Dedifferentiated amniotic fluid mesenchymal stem cell (primary cell): ENCODE results near the gene ZBTB17.
"Not testable (repeated sequence)": the region's sequence is repeated elsewhere in the genome, so short reads cannot be mapped to it uniquely, and the experiment has no call there.

ENCODE experiments used
- DNase-seq: peaks from one replicate; pipeline ENCODE4 v3.0.0-alpha.2; 2016; ENCODE audit errors: extremely low spot score

The ZBTB17 gene

DNA sequence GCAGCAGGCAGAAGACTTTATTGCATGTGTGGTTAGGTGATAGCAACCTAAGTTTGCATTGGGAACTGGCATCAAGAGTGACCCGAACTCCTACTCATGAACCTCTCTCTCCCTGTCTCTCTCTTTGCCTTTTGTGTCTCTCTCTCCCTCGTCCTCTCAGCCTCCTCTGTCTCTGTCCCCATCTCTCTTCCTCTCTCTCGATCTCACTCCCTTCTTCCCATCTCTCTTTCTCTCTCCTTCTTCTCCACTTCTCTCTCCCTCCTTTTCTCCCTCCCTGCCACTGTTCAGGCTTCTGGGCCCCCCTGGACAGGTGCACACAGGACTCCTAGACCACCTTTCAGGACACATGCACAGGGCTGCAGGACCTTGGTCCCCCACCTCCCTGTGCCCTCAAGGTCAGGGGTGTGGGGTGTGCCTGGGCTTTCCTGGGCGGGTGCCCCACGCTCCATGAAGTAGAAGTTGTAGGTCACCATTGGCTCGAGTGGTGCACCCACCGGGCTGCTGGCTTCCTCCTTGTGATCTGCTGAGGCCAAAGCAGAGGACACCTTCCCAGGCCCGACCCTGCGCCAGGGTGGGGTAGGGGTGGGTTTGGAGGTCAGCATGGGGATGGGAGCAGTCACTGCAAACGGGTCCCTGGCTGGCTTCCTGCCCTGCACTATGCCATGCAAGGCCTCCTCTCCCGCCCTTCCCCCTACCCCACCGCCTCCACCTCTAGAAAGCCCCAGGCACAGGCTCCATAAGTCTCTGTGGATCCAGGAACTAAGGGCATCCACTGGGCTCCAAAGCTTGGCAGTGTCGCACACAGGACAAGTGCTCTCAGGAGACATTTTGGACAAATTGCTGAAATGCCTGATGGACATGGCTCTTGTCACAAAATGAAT is 13.2 kb upstream of the ZBTB17 start:
- DNase-seq = no peak

DNA sequence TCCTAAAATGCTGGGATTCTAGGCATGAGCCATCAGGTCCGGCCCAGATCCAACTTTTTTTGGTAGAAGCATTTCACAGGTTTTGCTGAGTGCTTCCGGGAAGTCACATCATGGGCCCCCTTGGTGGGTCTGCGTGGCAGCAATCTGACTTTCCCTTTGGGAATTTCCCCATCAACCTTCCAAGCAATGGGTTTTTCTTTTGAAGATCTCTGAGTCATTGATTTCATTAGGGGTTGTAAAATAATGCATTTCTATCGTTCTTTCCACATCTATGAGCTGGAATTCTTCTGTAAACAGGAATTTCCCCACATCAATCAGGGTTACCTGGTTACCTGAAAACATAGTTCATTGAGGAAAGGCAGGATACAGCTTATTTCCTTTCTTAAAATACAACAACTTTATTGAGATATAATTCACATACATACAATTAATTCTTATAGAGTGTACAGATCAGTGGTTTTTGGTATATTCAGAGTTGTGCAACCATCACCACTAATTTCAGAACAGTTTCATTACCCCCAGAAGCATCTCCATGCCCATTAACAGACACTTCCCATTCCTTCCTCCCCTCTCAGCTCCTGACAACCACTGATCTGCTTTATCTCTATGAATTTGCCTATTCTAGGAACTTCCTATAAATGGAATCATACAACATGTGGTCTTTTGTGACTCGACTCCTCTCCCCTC is 9.9 kb upstream of the ZBTB17 start:
- no peak for DNase-seq

DNA sequence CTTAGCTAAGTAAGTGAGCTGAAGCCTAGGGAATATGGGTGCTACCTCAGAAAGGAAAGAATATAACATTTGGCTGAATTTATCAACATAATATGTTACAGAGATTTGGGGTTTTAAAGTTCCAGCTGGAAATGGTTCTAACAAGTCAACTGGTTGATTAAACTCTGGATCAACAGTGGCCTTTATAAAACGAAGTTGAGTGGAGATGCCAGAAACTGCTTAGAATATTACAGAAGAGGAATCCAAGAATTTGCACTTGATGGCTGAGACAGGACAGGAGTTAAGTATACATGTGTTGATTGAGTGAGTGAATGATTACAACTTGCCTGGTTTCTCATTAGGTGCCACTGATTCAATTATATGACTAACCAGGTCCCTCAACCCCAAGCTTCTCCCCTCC is 7.4 kb upstream of the ZBTB17 start:
- no peak for DNase-seq

DNA sequence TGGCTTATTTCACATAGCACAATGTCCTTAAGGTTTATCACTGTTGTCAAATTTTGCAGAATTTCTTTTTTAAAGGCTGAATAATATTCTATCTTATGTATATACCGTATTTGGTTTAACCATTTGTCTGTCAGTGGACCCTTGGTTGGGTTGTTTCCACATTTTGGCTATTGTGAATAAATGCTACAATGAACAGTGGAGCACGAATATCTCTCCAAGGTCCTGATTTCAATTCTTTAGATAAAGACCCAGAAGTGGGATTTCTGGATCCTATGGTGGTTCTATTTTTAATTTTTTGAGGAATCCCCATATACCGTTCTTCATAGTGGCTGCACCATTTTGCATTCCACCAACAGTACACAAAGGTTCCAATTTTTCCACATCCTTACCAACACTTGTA is 5.8 kb upstream of the ZBTB17 start:
- DNase-seq = no peak

GRCh38 chr1:15977947-15978346 is 2.0 kb upstream of the ZBTB17 start:
- DNase-seq = not testable (repeated sequence)

- DNase-seq = peak; percentile 20
Measured at GRCh38 chr1:15975358-15975804, 520 bp downstream of the ZBTB17 start.

DNA sequence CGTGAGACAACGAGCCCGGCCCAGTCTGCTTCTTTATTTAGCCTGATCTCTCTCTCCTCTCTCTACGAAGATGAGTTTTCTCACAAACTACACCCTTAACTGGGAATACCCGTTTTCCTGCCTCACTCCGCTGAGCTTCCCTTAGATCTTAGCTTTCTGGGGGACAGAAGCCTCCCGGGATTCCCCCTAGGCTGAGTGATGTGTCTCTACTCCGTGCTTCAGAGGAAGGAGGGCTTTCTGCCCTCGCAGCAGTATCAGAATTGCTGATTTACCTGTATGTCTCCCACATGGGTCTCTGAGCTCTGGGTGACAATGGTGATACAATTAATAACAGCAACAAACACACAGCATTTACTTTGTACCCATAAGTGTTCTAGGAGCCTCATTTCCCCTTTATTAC is 1.0 kb downstream of the ZBTB17 start:
- no peak for DNase-seq

- DNase-seq = no peak
Measured at GRCh38 chr1:15973772-15974171, 2.1 kb downstream of the ZBTB17 start.

- no peak for DNase-seq
Measured at GRCh38 chr1:15972409-15972808, 3.5 kb downstream of the ZBTB17 start.

GRCh38 chr1:15970911-15971310 is 5.0 kb downstream of the ZBTB17 start:
- DNase-seq = no peak

GRCh38 chr1:15969321-15969880 is 6.5 kb downstream of the ZBTB17 start:
- no peak for DNase-seq

- DNase-seq = no peak
Measured at GRCh38 chr1:15968172-15968571, 7.7 kb downstream of the ZBTB17 start.

GRCh38 chr1:15966956-15967344 is 9.0 kb downstream of the ZBTB17 start:
- no peak for DNase-seq

- peak; percentile 35 for DNase-seq
Measured at GRCh38 chr1:15966081-15966955, 9.6 kb downstream of the ZBTB17 start.

DNA sequence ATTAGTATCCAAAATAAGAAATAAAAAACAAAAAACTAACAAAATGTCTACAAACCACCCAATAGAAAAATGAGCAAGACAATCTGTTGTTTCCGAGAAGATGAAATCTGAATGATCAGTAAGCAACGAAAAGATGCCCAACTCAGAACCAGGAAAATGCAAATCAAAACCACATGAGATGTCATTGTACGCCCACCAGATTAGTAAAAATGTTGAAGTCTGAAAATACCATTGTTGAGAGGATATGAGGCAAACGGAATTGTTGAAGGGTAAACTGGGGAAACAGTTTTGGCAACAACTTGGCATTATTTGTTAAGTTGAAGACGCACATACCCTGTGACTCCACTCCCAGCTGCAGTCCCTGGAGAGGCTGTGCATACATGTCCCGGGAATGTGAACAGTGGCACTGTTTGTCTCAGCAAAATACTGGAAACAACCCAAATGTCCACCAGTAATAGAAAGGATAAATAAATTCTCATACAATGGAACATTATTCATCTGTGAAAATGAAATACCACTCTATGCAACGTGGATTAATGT is 10.6 kb downstream of the ZBTB17 start:
- DNase-seq = peak; percentile 41

DNA sequence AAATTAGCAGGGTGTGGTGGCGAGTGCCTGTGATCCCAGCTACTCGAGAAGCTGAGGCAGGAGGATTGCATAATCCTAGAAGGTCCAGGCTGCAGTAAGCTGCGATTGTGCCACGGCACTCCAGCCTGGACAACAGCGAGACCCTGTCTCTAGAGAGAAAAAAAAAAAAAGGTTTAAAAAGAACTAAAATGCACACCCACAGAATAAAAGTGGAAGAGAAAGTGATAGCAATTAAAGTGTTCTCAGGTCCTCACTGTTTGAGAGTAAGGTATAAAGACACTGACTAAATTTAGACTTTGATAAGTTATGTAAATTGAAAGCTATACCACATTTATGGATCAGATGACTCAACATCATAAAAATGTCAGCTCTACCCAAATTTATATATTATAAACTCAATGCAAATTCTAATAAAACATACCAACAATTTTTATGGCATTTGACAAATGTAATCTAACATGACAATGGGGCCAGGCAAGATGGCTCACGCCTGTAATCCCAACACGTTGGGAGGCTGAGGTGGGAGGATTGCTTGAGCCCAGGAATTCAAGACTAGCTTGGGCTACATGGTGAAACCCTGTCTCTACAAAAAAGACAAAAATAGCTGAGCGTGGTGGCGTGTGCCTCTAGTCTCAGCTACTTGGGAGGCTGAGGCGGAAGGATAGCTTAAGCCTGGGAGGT is 11.8 kb downstream of the ZBTB17 start:
- DNase-seq = no peak

- DNase-seq = no peak
Measured at GRCh38 chr1:15963363-15963967, 12.4 kb downstream of the ZBTB17 start.

DNA sequence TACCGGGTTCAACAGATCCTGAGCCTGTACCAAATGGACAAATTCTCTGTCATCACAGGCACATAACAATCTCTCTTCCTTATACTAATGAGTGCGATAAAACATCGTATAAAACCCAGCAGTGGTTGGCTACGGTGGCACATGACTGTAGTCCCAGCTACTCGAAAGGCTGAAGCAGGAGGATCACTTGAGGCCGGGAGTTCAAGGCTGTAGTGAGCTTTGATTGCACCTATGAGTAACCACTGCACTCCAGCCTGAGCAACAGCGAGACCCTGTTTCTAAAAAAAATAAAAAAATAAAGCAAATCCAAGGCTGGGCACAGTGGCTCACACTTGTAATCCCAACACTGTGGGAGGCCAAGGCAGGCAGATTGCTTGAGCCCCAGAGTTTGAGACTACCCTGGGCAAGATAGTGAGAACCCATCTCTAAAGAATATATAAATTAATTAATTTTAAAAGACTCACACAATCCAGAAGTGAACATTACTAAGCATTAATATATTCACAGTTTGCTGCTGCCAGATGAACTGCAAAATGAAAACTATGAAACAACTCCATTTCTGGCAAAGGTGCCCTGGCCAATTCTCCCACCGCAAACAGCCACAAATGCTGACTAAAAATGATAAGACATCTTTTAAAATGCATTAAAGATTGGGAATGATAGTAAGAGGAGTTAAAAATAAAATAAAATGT is 13.1 kb downstream of the ZBTB17 start:
- no peak for DNase-seq

DNA sequence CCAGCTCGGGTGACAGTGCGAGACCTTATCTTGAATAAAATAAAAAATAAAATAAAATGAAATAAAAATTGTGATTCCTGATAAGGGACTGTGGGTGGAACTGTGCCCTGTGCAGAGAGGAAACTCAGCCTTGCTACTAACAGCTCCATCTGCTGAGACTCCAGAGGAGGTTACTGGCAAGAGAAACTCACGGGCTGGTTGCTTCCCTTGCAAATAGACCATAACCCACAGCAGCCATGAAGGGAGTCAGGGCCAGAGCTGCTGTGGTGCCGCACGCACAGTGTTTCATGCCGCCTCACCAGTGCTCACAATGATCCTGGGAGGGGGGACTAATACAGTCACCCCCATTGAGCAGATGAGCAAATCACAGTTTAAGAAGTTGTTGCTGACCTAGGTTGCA is 13.7 kb downstream of the ZBTB17 start:
- DNase-seq = no peak

- no peak for DNase-seq
Measured at GRCh38 chr1:15961492-15961891, 14.4 kb downstream of the ZBTB17 start.
